Mesothelial cell of epicardium (in vitro differentiated cells): ENCODE measurements around the gene ZBTB32. TPM values are rescaled to one million over a fixed set of nuclear protein-coding genes. Genes with fewer than 3 reads are reported as not detected.
A peak's percentile ranks its signal among the peaks of the same experiment; 100 is the strongest.

Experiments used
- DNase-seq, 2 experiments: peaks; one replicate each; pipeline ENCODE4 v3.0.0; 2021; ENCODE audit warnings: low spot score in 2 of 2; ENCODE audit not compliant: unreplicated experiment in 2 of 2
- H3K27ac Mint-ChIP-seq: 2 replicates; pipeline ENCODE4 v1.8.0; 2021; ENCODE audit warnings: mixed read lengths
- H3K27me3 Mint-ChIP-seq: 2 replicates; pipeline ENCODE4 v1.8.0; 2021; ENCODE audit warnings: low read depth, mixed read lengths
- H3K36me3 Mint-ChIP-seq: 2 replicates; pipeline ENCODE4 v1.8.0; 2021; ENCODE audit warnings: mixed read lengths
- H3K4me1 Mint-ChIP-seq: 2 replicates; pipeline ENCODE4 v1.8.0; 2021; ENCODE audit warnings: mixed read lengths
- H3K4me3 Mint-ChIP-seq: 2 replicates; pipeline ENCODE4 v1.8.0; 2021; ENCODE audit warnings: mild to moderate bottlenecking, moderate library complexity, mixed read lengths
- H3K9me3 Mint-ChIP-seq: 2 replicates; pipeline ENCODE4 v1.8.0; 2021; ENCODE audit warnings: mixed read lengths
- total RNA-seq: library from RNA; stranded (reverse); gene quantifications from 3 replicates; pipeline ENCODE4 v1.2.1, GENCODE V29; 2021
- TF ChIP-seq, protein P1 (sequence below): fragments of 200-600 bp; sonication (generic); IDR thresholded peaks from one replicate; pipeline ENCODE4 v1.5.0; 2021; ENCODE audit warnings: antibody characterized with exemption; ENCODE audit not compliant: unreplicated experiment

ZBTB32 gene
- total RNA-seq, 1 donor from 2014 or later, result not detected

DNA sequence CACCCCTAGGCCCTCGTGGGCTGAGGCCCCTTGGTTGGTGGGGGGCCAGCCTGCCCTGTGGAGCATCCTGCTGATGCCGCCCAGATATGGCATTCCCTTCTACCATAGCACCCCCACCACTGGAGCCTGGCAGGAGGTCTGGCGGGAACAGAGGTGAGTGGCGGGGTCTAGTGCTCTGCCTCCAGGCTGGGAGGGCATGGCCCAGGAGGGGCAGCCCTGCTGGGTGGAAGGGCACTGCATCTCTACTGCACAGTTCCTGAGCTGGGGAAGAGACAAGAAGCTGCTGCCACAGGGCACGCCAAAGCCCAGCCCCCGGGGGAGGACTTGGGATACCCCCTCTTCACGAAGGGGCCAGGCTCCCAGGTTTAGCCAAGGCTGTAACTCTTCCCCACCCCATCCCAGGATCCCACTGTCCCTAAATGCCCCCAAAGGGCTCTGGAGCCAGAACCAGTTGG is 11.0 kb downstream of the ZBTB32 start:
- TF ChIP-seq, protein P1, sequence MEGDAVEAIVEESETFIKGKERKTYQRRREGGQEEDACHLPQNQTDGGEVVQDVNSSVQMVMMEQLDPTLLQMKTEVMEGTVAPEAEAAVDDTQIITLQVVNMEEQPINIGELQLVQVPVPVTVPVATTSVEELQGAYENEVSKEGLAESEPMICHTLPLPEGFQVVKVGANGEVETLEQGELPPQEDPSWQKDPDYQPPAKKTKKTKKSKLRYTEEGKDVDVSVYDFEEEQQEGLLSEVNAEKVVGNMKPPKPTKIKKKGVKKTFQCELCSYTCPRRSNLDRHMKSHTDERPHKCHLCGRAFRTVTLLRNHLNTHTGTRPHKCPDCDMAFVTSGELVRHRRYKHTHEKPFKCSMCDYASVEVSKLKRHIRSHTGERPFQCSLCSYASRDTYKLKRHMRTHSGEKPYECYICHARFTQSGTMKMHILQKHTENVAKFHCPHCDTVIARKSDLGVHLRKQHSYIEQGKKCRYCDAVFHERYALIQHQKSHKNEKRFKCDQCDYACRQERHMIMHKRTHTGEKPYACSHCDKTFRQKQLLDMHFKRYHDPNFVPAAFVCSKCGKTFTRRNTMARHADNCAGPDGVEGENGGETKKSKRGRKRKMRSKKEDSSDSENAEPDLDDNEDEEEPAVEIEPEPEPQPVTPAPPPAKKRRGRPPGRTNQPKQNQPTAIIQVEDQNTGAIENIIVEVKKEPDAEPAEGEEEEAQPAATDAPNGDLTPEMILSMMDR, result no peak
- Mint-ChIP-seq H3K4me1 (peaks cover 24% of the 10 kb centered on the region), H3K27ac (no peak overlapping the region), H3K9me3 (no peaks in the 10 kb centered on the region), H3K4me3 (no peak overlapping the region), H3K36me3 (peaks cover 2% of the 10 kb centered on the region), H3K27me3 (no peaks in the 10 kb centered on the region)
- DNase-seq, result no peak

DNA sequence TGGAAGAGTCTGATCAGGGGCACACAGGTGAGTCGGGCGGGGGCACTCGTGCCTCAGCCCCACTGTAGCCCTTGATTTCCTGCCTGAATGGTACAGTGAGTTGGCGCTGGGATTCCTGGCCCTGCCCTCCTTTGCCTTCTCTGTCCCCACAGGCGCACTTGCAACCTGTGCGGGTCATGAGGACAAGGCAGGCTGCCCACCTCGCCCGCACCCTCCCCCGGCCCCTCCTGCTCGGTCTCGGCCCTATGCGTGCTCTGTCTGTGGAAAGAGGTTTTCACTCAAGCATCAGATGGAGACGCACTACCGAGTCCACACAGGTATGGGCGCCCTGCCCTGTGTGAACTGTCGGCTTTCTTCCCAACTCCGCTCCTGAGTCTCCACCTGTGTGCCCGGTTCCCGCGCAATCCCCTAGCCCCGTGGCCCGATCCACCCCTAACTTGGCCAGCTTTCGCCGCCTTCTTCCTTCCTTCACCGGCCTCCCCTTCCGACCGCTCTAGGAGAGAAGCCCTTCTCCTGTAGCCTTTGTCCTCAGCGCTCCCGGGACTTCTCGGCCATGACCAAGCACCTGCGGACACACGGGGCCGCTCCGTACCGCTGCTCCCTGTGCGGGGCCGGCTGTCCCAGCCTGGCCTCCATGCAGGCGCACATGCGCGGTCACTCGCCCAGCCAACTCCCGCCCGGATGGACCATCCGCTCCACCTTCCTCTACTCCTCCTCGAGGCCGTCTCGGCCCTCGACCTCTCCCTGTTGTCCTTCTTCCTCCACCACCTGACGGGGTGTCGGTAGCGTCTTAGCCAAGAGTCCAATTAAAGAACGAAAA is 11.8 kb downstream of the ZBTB32 start:
- Mint-ChIP-seq H3K4me1 (peaks cover 24% of the 10 kb centered on the region), H3K36me3 (peaks cover 2% of the 10 kb centered on the region)

DNA sequence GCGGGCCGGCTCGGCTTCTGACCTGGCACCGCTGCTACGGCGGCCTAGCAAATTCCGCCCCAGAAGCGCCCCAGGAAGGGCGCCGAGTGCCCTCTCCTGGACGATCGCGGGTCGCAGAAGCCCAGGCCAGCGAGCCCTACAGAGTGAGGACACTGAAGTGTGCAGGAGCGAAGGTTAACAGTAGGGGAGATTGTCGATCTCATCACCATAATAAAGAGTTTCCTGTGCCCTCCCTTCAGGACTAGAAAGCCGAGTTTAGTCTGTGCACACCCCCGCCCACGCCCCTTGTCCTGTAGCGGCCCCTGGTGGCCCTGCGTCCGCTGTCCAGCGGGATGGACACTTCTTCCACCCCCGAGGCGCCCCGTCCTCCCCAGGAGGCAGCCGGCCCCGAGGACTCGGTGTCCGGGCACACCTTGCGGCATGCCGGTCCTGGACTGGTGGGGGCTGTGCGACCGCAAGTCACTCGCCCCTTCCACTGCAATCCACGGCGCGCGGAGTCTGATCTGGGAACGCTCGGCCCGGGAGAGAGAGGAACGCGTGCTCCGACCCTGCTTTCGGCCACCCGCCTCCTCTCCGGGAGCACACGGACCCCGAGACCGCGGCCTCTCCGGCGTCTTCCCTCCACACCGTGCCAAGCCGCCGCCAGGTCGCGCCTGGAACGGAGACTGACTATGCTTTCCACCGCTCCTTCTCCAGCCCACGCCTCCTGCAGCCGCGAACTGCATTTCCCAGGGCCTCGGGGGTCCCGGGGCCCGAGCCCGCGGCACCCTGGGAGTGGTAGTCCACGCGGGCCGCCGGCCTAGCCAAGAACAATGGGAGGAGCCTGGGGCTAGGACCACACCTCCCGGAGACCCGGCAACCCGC is 12.7 kb downstream of the ZBTB32 start:
- Mint-ChIP-seq H3K4me3 (peak overlapping the region; percentile 85), H3K27me3 (no peaks in the 10 kb centered on the region), H3K9me3 (no peaks in the 10 kb centered on the region), H3K27ac (peak overlapping the region; percentile 86), H3K4me1 (peaks cover 24% of the 10 kb centered on the region), H3K36me3 (peaks cover 2% of the 10 kb centered on the region)
- DNase-seq, result peak; percentile 77 to 89
- TF ChIP-seq, protein P1, result peak; percentile 74

More for the DNA sequence above, 11.8 kb downstream of the ZBTB32 start:
- H3K27ac Mint-ChIP-seq, result peak overlapping the region; percentile 86
- peak in 1 of 2 experiments; percentile 74 for DNase-seq
- H3K27me3 Mint-ChIP-seq, result no peaks in the 10 kb centered on the region
- peak overlapping the region; percentile 85 for H3K4me3 Mint-ChIP-seq
- TF ChIP-seq, protein P1, result no peak
- H3K9me3 Mint-ChIP-seq, result no peaks in the 10 kb centered on the region

DNA sequence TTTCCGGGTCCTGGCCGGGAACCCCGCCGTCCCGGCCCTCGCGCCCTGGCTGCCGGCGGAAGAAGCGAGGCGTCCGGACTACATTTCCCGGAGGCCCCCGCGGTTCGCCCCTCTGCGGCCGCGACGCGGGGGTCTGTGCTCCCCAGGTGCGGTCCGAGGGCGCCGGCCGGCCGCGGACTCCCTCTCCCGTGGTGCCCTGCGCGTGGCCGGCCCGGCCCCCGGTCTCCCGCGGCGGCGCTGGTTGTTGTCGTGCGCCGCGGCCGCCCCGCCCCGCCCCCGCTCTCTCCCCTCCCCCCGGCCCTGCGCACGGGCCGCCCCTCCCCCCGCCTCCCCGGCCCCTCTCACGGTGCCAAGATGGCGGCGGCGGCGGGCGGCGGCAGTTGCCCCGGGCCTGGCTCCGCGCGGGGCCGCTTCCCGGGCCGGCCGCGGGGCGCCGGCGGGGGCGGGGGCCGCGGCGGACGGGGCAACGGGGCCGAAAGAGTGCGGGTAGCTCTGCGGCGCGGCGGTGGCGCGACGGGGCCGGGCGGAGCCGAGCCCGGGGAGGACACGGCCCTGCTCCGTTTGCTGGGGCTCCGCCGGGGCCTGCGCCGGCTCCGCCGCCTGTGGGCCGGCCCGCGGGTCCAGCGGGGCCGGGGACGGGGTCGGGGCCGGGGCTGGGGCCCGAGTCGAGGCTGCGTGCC is 13.4 kb downstream of the ZBTB32 start, which contains the start of gene KMT2B:
TSS of gene KMT2B (plus strand) at position 339 of the 680 bp plus-strand sequence. CDS start at position 355, 16 bp downstream.
- Mint-ChIP-seq H3K27me3 (no peaks in the 10 kb centered on the region), H3K36me3 (peaks cover 6% of the 10 kb centered on the region), H3K27ac (peak within 1 kb of the TSS; percentile 93), H3K4me1 (peaks cover 24% of the 10 kb centered on the region), H3K4me3 (peak within 1 kb of the TSS; percentile 86), H3K9me3 (no peaks in the 10 kb centered on the region)
- TF ChIP-seq, protein P1, result no peak
- peak; percentile 90 to 93 for DNase-seq
